HepG2 (cell line): ENCODE measurements around the gene KRT77. TPM values are rescaled to one million over a fixed set of nuclear protein-coding genes. Genes with fewer than 3 reads are reported as not detected.

Experiments
- ATAC-seq: fragments of 200-7000 bp; cut with Tn5 transposase; 3 replicates; pipeline ENCODE4 v1.9.1; 2020; ENCODE audit warnings: mild to moderate bottlenecking, moderate library complexity
- BruUV-seq: library from RNA; stranded (reverse); fragments of 400-500 nt; replicated peaks from 2 replicates; lab custom pipeline; 2021; lab: Mats Ljungman, UMichigan
- CTCF ChIA-PET: fragments of 300-600 bp; formaldehyde crosslinking; extraction: SDS; loops from one replicate; lab custom pipeline; 2021; ENCODE audit warnings: low total read pairs, inconsistent platforms, low intra/inter-chr PET ratio; lab: Yijun Ruan, JAX
- POLR2A ChIA-PET: fragments of 350-600 bp; sonication (Branson Sonifier 250); formaldehyde crosslinking; loops from one replicate; lab custom pipeline; 2020; ENCODE audit warnings: antibody characterized with exemption, inconsistent platforms; lab: Yijun Ruan, JAX
- DNase-seq: peaks from one replicate; pipeline ENCODE4 v3.0.0-alpha.2; 2015; ENCODE audit warnings: low spot score
- FAIRE-seq: peaks from 3 replicates; lab custom pipeline; 2011; peaks lifted over from hg19 to GRCh38; lab: Jason Lieb, UNC
- H2AFZ ChIP-seq: one replicate; pipeline ENCODE4 v1.6.1; 2011; ENCODE audit warnings: low read length, inconsistent platforms
- H3K27ac ChIP-seq: fragments of 300-600 bp; 3 replicates; pipeline ENCODE4 v1.8.0; 2011; ENCODE audit warnings: mixed run types, mild to moderate bottlenecking, mixed read lengths, low read length, inconsistent platforms; ENCODE audit not compliant: insufficient read depth; ENCODE audit errors: extremely low read length
- H3K27me3 ChIP-seq, 2 experiments: fragments of 200-600 bp in 1 of 2; 2 replicates in 1 of 2; 3 replicates in 1 of 2; pipeline versions ENCODE4 v1.6.0 to v1.8.0; 2011; ENCODE audit warnings: low read length in 2 of 2, mild to moderate bottlenecking in 2 of 2, moderate library complexity in 2 of 2, inconsistent platforms in 1 of 2; ENCODE audit not compliant: insufficient read depth in 2 of 2, control insufficient read depth in 1 of 2
- H3K36me3 ChIP-seq, 2 experiments: fragments of 200-600 bp in 1 of 2; replicated peaks in 1 of 2; 2 replicates in 1 of 2; 3 replicates in 1 of 2; pipeline versions ENCODE4 v1.5.1 to v1.8.0; 2011; ENCODE audit warnings: low read length in 2 of 2, inconsistent platforms in 1 of 2; ENCODE audit not compliant: insufficient read depth in 2 of 2, control insufficient read depth in 1 of 2
- H3K4me1 ChIP-seq: 2 replicates; pipeline ENCODE4 v1.5.1; 2012; ENCODE audit warnings: low read length, inconsistent platforms; ENCODE audit not compliant: insufficient read depth
- H3K4me2 ChIP-seq: 2 replicates; pipeline ENCODE4 v1.6.0; 2011; ENCODE audit warnings: low read depth, low read length, inconsistent platforms
- H3K4me3 ChIP-seq, 3 experiments: fragments of 200-600 bp in 1 of 3; sonication (generic), shearing (Covaris generic) in 1 of 3; replicated peaks in 1 of 3; 2 replicates each; pipeline ENCODE4 v1.5.1; 2011 to 2016; ENCODE audit warnings: low read length in 3 of 3, inconsistent platforms in 2 of 3, low read depth in 2 of 3, mild to moderate bottlenecking in 2 of 3, control low read depth in 1 of 3, mixed read lengths in 1 of 3; ENCODE audit not compliant: insufficient read depth in 1 of 3
- H3K79me2 ChIP-seq: one replicate; pipeline ENCODE4 v1.6.1; 2011; ENCODE audit warnings: low read length, inconsistent platforms; ENCODE audit not compliant: insufficient read depth
- H3K9ac ChIP-seq: 2 replicates; pipeline ENCODE4 v1.6.0; 2011; ENCODE audit warnings: mild to moderate bottlenecking, low read depth, low read length, inconsistent platforms; ENCODE audit not compliant: insufficient read depth
- H3K9me3 ChIP-seq: 2 replicates; pipeline ENCODE4 v1.5.1; 2012; ENCODE audit warnings: mild to moderate bottlenecking, low read length
- H4K20me1 ChIP-seq: 2 replicates; pipeline ENCODE4 v1.6.0; 2011; ENCODE audit warnings: inconsistent platforms, mild to moderate bottlenecking, low read length, moderate library complexity; ENCODE audit not compliant: insufficient read depth
- CHD2 ChIP-seq: IDR thresholded peaks from 2 replicates; pipeline ENCODE4 v1.6.1; 2011; ENCODE audit warnings: low read depth, low read length, improper control_type of control experiment
- EP300 ChIP-seq, 3 experiments: sonication (generic) in 1 of 3; formaldehyde crosslinking in 1 of 3; IDR thresholded peaks; 2 replicates each; pipeline versions ENCODE4 v1.5.1 to v1.6.1; 2011 to 2020; ENCODE audit warnings: low read depth in 2 of 3, low read length in 2 of 3, borderline replicate concordance in 1 of 3, improper control_type of control experiment in 1 of 3, mild to moderate bottlenecking in 1 of 3, missing genetic modification reagents in 1 of 3, moderate library complexity in 1 of 3
- KLF9 ChIP-seq: IDR thresholded peaks from 2 replicates; pipeline ENCODE4 v1.6.1; 2016; ENCODE audit warnings: low read depth
- MED8 ChIP-seq: sonication (generic); formaldehyde crosslinking; IDR thresholded peaks from 2 replicates; pipeline ENCODE4 v1.8.1; 2023; ENCODE audit warnings: mild to moderate bottlenecking, missing genetic modification reagents; ENCODE audit not compliant: insufficient replicate concordance
- MTA3 ChIP-seq: sonication (generic); formaldehyde crosslinking; IDR thresholded peaks from 2 replicates; pipeline ENCODE4 v1.4.0; 2020; ENCODE audit warnings: missing genetic modification reagents
- MTF1 ChIP-seq: sonication (generic); formaldehyde crosslinking; IDR thresholded peaks from 2 replicates; pipeline ENCODE4 v1.5.0; 2020; ENCODE audit warnings: missing genetic modification reagents
- NR2F1 ChIP-seq, 2 experiments: fragments of 450-650 bp in 1 of 2; formaldehyde crosslinking in 1 of 2; IDR thresholded peaks; 2 replicates each; pipeline versions ENCODE4 v1.5.0 to v1.6.1; 2016 to 2020; ENCODE audit warnings: mild to moderate bottlenecking in 1 of 2, missing compliant biosample characterization in 1 of 2, missing genetic modification reagents in 1 of 2, moderate library complexity in 1 of 2
- PAWR ChIP-seq: sonication (generic); formaldehyde crosslinking; IDR thresholded peaks from 2 replicates; pipeline ENCODE4 v1.4.0; 2020; ENCODE audit warnings: missing genetic modification reagents, mild to moderate bottlenecking, borderline replicate concordance
- PBX2 ChIP-seq: IDR thresholded peaks from 2 replicates; pipeline ENCODE4 v1.6.1; 2016; ENCODE audit warnings: control low read depth
- RCOR2 ChIP-seq: IDR thresholded peaks from 2 replicates; pipeline ENCODE4 v1.6.1; 2016; ENCODE audit warnings: missing biosample characterization, missing genetic modification reagents
- SIX4 ChIP-seq: sonication (generic); formaldehyde crosslinking; IDR thresholded peaks from 2 replicates; pipeline ENCODE4 v1.4.0; 2020; ENCODE audit warnings: missing genetic modification reagents
- TBP ChIP-seq: sonication (generic); formaldehyde crosslinking; IDR thresholded peaks from 2 replicates; pipeline ENCODE4 v1.5.0; 2020; ENCODE audit warnings: missing genetic modification reagents
- ZBED4 ChIP-seq: sonication (generic); formaldehyde crosslinking; IDR thresholded peaks from 2 replicates; pipeline ENCODE4 v1.4.0; 2020; ENCODE audit warnings: missing genetic modification reagents, borderline replicate concordance
- ZMYM3 ChIP-seq: sonication (generic); formaldehyde crosslinking; IDR thresholded peaks from 2 replicates; pipeline ENCODE4 v1.5.1; 2020; ENCODE audit warnings: mild to moderate bottlenecking, missing genetic modification reagents
- ZNF354B ChIP-seq: sonication (generic); formaldehyde crosslinking; IDR thresholded peaks from 2 replicates; pipeline ENCODE4 v1.8.0; 2022; ENCODE audit warnings: mild to moderate bottlenecking, missing genetic modification reagents
- WGBS: methylation state at CpG from one replicate; pipeline ENCODE4 v1.1.6; 2017; ENCODE audit warnings: low lambda C conversion rate; 5-methylcytosine and 5-hydroxymethylcytosine counted together
- in situ Hi-C: cut with HindIII; loops from 2 replicates; pipeline ENCODE4 v1.10.0; 2017; ENCODE audit warnings: low pct_unique_long_range_greater_than_20kb; ENCODE audit not compliant: extremely low pct_ligation_motif_present
- intact Hi-C: fragments of 100-400 bp; cut with micrococcal nuclease; formaldehyde crosslinking; loops from one replicate; pipeline ENCODE4 v1.10.0; 2022; ENCODE audit not compliant: unreplicated experiment
- polyA plus RNA-seq, 8 experiments: library from polyadenylated mRNA; depleted of rRNA in 3 of 8; stranded (reverse) in 7 of 8; unstranded in 1 of 8; fragments of >200 nt; fragmentation: Illumina TruSeq in 4 of 8; extraction: Trizol in 4 of 8; gene quantifications; 2 replicates each; pipeline versions ENCODE4 v1.2.1 to v1.2.3, GENCODE V29; 2011 to 2016; ENCODE audit warnings: low read depth in 4 of 8, missing spikeins in 1 of 8, mixed read lengths in 1 of 8; ENCODE audit not compliant: insufficient read depth in 1 of 8
- total RNA-seq, 5 experiments: library from RNA; depleted of rRNA; stranded (reverse); fragments of >200 nt; fragmentation: Illumina TruSeq; extraction: Trizol; gene quantifications; 2 replicates each; pipeline ENCODE4 v1.2.3, GENCODE V29; 2016; ENCODE audit warnings: low read depth in 1 of 5

KRT77 gene
- total and polyA plus RNA-seq, 2 of the 13 experiments (the other 11 are each of a cell fraction or from before 2014, with no cell fraction given) = not detected

GRCh38 chr12:52686063-52686462, 17.3 kb downstream of the KRT77 start:
- in situ Hi-C loops (loop anchor here (25.0 kb wide), 1 partner anchor 301 kb away; no protein-coding TSS in a partner anchor), intact Hi-C loops (no loop called here)
- ChIA-PET POLR2A (no interaction called here), CTCF (no interaction called here)
- FAIRE-seq (no peak), ATAC-seq (no peak), DNase-seq (no peak)
- Histone ChIP-seq H3K4me2 (no peak overlapping the region), H3K4me1 (no peaks in the 10 kb centered on the region), H2AFZ (no peak overlapping the region), H3K27ac (no peak overlapping the region), H3K79me2 (no peaks in the 10 kb centered on the region), H3K9ac (no peak overlapping the region), H3K27me3 (peaks cover 6 to 46% of the 10 kb centered on the region in 2 experiments; a peak in 3 of 5 replicates), H4K20me1 (no peaks in the 10 kb centered on the region), H3K36me3 (no peaks in the 10 kb centered on the region), H3K4me3 (no peak overlapping the region), H3K9me3 (no peaks in the 10 kb centered on the region)
- TF ChIP-seq SIX4 (CRISPR knock-in tag) = no peak
- no peak for TF ChIP-seq RCOR2 (CRISPR knock-in tag)
- no peak for TF ChIP-seq MTF1 (CRISPR knock-in tag)
- no peak for TF ChIP-seq MTA3 (CRISPR knock-in tag)
- TF ChIP-seq TBP (CRISPR knock-in tag) = no peak
- TF ChIP-seq PBX2 = no peak
- TF ChIP-seq NR2F1 (CRISPR knock-in tag; IDR thresholded peaks at IDR 0.05) = no peak
- TF ChIP-seq ZMYM3 (CRISPR knock-in tag) = no peak
- TF ChIP-seq EP300 (IDR thresholded peaks at IDR 0.05; ENCODE audit: low read depth in 2 of 2, low read length in 2 of 2) = no peak
- no peak for TF ChIP-seq EP300 (CRISPR knock-in tag; IDR thresholded peaks at IDR 0.05; ENCODE audit: borderline replicate concordance)
- TF ChIP-seq ZBED4 (CRISPR knock-in tag) = no peak
- no peak for TF ChIP-seq CHD2
- no peak for TF ChIP-seq MED8 (CRISPR knock-in tag)
- TF ChIP-seq ZNF354B (CRISPR knock-in tag) = no peak
- no peak for TF ChIP-seq KLF9
- no peak for TF ChIP-seq PAWR (CRISPR knock-in tag)
- WGBS = 0% methylated on average over 3 of the region's 3 CpGs
- no TSS peak for BruUV-seq
